ENCODE results near the gene CAMTA2. TPM values are rescaled to one million over a fixed set of nuclear protein-coding genes. Genes with fewer than 3 reads are reported as not detected.
A peak's percentile ranks its signal among the peaks of the same experiment; 100 is the strongest.

Gene CAMTA2
- total and polyA plus RNA-seq, 9 of the 15 experiments (the other 6 are each of a cell fraction or from before 2014, with no cell fraction given) = 0.24 to 25.1 (median 6.3) TPM

DNA sequence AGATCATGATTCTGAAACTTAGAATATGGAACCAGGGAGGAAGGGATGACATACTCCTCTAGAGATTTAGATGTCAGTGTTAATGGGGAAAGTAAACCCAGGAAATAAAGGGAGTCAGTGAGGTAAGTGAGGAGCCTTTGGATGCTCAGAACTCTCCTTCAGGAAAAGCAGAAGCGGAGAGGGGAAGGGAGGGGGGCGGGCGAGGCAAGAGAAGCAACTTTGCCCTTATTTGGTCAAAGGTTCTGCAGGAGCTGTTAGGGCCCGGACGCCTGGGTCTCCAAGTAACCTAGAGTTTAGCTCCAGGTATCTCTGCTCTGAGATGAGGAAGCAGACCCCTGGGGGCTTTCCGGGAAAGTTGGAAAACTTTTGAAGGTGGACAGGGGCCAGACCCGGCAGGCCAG lies 40.5 kb downstream of the CAMTA2 start:
- FAIRE-seq = no peak
- H3K9ac ChIP-seq (ENCODE audit: insufficient read depth in 1 of 2, low read depth in 2 of 2, low read length in 2 of 2) = peak overlapping the region; percentile 82 to 97; a peak in 3 of 4 replicates
- WGBS (ENCODE audit: insufficient coverage, low coverage, missing lambda C conversion rate) = 0% methylated on average over 2 of the region's 7 CpGs
- intact Hi-C loops (cut with micrococcal nuclease) = no loop called here
- ChIA-PET CTCF (ENCODE audit: low intra/inter-chr PET ratio) (no interaction called here), POLR2A (interaction anchor here (0.7 to 3.2 kb wide), 3 partner anchors 14 to 24 kb away, joined by 3 to 21 read pairs (median 4); partner anchors contain the start of gene SPAG7)
- peak overlapping the region; percentile 98 for H3K27ac ChIP-seq (ENCODE audit: extremely low read depth, low read depth, low read length)
- peaks cover 81% of the 10 kb centered on the region for H3K79me2 ChIP-seq (ENCODE audit: control insufficient read depth, insufficient read depth, low read length)
- H3K36me3 ChIP-seq (ENCODE audit: control insufficient read depth, insufficient read depth, low read length) = peaks cover 58% of the 10 kb centered on the region
- no peak overlapping the region for H2AFZ ChIP-seq (ENCODE audit: low read depth, low read length)
- in situ Hi-C loops (cut with MboI) = no loop called here
- peaks cover 22% of the 10 kb centered on the region for H4K20me1 ChIP-seq (replicated peaks; ENCODE audit: control insufficient read depth, insufficient read depth, low read length)
- TF ChIP-seq, protein P1, sequence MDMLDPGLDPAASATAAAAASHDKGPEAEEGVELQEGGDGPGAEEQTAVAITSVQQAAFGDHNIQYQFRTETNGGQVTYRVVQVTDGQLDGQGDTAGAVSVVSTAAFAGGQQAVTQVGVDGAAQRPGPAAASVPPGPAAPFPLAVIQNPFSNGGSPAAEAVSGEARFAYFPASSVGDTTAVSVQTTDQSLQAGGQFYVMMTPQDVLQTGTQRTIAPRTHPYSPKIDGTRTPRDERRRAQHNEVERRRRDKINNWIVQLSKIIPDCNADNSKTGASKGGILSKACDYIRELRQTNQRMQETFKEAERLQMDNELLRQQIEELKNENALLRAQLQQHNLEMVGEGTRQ (CRISPR knock-in tag; IDR thresholded peaks at IDR 0.05) = no peak
- TF ChIP-seq SAFB2 (IDR thresholded peaks at IDR 0.05; ENCODE audit: borderline replicate concordance, low read depth, low read length, severe bottlenecking) = no peak
- TF ChIP-seq SRF (CRISPR knock-in tag; IDR thresholded peaks at IDR 0.05) = peak; percentile 76 to 96; a peak in 3 of 4 replicates
- no peak for TF ChIP-seq BMI1 (IDR thresholded peaks at IDR 0.05; ENCODE audit: low read length)
- peak; percentile 46; the same call in 1 of the 2 replicates for TF ChIP-seq SPI1 (IDR thresholded peaks at IDR 0.05; ENCODE audit: borderline replicate concordance, low read depth, low read length)
- TF ChIP-seq NR1H2 (CRISPR knock-in tag; IDR thresholded peaks at IDR 0.05) = no peak
- TF ChIP-seq ZFP36 (IDR thresholded peaks at IDR 0.05; ENCODE audit: low read depth, low read length, partially characterized antibody) = peak; percentile 15
- peak overlapping the region; percentile 97 for H3K4me3 ChIP-seq
- no peak for ATAC-seq
- H3K9me1 ChIP-seq (ENCODE audit: control insufficient read depth, insufficient read depth, low read length) = no peaks in the 10 kb centered on the region
- H3K4me2 ChIP-seq (ENCODE audit: insufficient read depth, low read length) = peak overlapping the region; percentile 93
- H3K9me3 ChIP-seq (replicated peaks; ENCODE audit: control insufficient read depth, insufficient read depth, low read depth, low read length) = no peaks in the 10 kb centered on the region
- BruUV-seq (replicated peaks) = no TSS peak
- H3K27me3 ChIP-seq (ENCODE audit: control insufficient read depth in 2 of 2, insufficient read depth in 2 of 2, low read length in 2 of 2) = no peaks in the 10 kb centered on the region
- peak in 1 of 4 experiments; percentile 49 for DNase-seq (ENCODE audit: extremely low read depth in 1 of 4, low spot score in 3 of 4)
- H3K4me1 ChIP-seq (replicated peaks in 1 of 2; ENCODE audit: control insufficient read depth in 2 of 2, insufficient read depth in 2 of 2, low read length in 2 of 2) = peaks cover 32 to 46% of the 10 kb centered on the region in 2 experiments
